Renal pelvis (tissue), 4 donors: ENCODE measurements around the gene ZNF410. TPM values are rescaled to one million over a fixed set of nuclear protein-coding genes. Genes with fewer than 3 reads are reported as not detected.
"Not testable (repeated sequence)": the region's sequence is repeated elsewhere in the genome, so short reads cannot be mapped to it uniquely, and the experiment has no call there.

Experiments used
- DNase-seq: peaks from one replicate; pipeline ENCODE4 v3.0.0-alpha.2; 2013
- polyA plus RNA-seq, 3 donors: library from polyadenylated mRNA; unstranded; fragments of 120-200 nt; gene quantifications; one replicate each; pipeline ENCODE4 v1.2.1, GENCODE V29; 2013; ENCODE audit not compliant: insufficient read length in 3 of 3

Gene ZNF410
- polyA plus RNA-seq, 3 donors, result 53.3 to 68.1 (median 56.1) TPM

GRCh38 chr14:73877790-73878189 lies 8.9 kb upstream of the ZNF410 start:
- no peak for DNase-seq

DNA sequence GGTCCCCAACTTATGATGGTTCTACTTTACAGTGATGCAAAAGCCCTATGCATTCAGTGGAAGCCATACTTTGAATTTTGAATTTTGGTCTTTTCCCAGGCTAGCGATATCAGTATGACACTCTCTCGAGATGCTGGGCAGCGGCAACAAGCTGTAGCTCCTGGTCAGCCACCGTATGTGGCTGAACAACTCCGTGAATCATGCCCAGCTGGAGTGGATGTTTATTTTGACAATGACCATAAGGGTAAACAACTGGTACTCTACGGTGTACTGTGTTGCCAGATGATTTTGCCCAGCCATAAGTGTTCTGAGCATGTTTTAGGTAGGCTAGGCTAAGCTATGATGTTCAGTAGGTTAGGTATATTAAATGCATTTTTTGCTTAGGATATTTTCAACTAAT lies 8.2 kb upstream of the ZNF410 start:
- no peak for DNase-seq

GRCh38 chr14:73879027-73879426 lies 7.6 kb upstream of the ZNF410 start:
- no peak for DNase-seq

DNA sequence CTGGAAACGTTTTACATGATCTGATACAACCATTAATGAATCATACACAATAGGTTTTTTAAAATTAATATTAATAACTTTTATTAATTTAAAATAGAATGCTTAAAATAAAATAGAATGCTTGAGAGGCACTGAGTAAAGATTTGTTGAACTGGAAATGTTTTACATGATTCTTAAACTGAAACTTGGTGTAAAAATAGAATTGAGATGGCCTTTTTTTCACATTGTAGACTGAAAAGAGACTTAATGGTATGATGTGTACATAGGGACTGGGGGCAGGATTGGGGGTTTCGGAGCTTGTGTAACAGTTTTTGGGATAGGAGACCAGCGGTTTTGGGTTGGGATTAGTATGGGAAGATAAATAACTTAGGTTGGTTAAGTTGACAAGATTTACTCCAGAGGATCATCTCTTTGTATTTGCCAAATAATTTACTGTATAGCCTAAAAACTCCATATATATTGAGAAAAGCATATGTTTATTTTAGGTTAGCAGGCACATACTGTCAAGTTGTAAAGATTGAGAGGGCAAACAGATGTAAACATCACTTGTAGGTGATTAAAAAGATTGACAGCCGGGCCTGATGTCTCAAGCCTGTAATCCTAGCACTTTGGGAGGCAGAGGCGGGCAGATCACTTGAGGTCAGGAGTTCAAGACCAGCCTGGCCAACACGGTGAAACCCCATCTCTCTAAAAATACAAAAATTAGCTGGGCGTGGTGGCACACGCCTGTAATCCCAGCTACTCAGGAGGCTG lies 2.0 kb upstream of the ZNF410 start:
- DNase-seq, result no peak

GRCh38 chr14:73887318-73887616 lies 608 bp downstream of the ZNF410 start:
- DNase-seq, result no peak

DNA sequence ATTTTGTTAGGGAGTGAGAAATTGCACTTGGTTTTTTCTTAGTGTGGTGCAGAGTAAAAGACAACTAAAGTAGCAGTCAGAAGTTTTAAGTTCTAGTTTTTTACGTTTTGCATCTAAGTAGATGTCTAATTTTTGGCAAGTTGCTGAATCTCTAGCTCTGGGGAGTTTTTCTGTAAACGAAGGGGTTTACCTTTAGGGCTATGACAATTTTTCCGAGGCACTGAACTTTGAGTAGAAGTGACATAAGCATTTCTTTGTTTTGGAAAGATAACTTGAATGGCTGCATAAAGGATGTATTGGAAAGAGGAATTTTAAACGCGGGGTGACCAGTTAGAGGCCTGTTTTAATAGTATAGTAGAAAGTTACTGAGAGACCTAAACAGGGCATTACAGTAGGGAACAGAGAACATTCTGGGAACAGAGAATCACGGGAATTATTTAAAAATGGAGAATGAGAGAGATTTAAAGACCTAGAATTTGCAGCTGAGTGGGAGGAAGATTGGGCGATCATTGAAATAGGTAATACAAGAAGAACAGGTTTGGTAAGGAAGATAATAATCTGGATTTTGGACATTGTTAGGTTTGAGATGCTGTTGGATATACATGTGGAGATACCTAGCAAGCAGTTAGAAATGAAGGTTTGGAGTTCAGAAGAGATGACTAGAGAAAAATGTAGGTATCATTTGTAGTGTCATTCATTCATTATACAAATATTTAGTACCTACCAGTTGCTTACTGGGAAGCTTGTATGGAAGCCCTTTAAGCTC lies 1.2 kb downstream of the ZNF410 start:
- no peak for DNase-seq

DNA sequence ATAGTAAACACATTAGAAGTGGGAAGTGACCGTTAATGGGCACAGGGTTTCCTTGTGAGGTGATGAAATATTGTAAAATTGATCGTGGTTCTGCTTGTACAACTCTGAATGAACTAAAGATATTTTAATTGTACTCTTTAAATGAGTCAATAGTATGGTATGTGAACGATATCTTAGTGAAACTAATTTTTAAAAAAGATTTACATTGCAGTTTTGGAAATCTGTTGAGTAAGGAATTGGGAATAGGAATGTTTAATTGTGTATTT lies 1.7 kb downstream of the ZNF410 start:
- DNase-seq, result no peak

DNA sequence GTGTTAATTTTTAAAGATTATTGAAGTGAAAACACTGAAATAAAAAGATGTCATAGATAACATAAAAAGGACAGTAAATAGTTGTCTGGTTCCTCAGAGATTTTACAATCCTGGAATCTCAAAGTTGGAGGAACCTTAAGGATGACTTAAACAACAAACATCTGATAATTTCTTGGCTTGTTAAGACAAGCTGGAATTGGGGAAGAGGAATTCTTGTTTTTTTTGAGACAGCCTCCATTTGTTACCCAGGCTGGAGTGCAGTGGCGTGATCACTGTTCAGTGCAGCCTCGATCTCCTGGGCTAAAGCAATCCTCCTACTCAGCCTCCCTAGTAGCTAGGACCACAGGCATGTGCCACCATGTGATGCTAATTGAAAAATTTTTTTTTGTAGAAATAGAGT lies 2.3 kb downstream of the ZNF410 start:
- no peak for DNase-seq

DNA sequence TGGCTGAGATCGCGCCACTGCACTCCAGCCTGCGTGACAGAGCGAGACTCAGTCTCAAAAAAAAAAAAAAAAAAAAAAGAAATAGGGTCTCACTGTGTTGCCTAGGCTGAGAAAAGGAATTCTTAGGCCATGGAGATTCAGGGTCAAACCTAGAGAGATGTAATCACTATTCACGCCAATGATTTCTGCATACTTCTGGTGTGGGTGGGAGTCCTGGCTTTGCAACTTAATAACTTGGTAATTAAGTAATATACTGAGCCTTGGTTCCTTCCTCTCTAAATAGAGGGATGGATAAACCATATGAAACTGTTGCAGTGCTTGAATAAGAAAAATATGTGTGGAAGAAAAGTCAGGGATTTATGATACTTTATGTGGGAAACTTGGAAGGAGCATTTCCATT lies 2.7 kb downstream of the ZNF410 start:
- no peak for DNase-seq

DNA sequence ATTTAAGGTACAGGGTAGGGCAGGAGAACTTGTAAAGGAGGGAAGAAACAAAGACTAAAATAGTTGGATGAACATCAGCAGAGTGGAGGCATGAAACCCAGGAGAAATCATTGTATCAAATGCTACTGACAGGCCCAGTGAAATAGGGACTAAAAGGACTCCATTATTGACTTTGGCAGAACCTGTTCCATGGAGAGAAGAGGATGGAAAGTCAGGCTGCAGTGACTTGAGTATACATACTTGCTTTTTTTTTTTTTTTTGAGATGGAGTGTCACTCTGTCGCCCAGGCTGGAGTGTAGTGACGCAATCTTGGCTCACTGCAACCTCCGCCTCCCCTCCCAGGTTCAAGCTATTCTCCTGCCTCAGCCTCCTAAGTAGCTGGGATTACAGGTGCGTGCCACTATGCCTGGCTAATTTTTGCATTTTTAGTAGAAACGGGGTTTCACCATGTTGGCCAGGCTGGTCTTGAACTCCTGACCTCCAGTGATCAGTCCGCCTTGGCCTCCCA lies 7.6 kb downstream of the ZNF410 start:
- not testable (repeated sequence) for DNase-seq

DNA sequence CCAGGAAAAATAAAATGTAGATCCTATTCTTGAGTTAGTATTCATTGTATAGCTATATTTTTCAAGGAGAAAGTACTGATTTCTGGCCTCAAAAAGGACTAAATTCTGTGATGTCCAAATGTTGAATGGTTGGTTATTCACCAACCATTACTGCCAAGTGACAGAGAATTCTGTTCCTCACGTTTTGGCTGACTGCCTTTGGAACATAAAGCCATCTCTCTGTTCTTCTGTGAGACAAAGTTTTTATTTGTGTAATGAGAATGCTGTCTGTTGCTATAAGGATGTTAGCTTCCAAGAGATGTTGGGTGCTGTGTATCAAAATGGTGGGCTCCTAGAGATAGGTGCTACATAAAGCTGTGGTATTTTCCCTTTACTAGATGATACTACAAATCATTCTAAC lies 9.3 kb downstream of the ZNF410 start:
- DNase-seq, result no peak

GRCh38 chr14:73896521-73896920 lies 9.9 kb downstream of the ZNF410 start:
- DNase-seq, result no peak

GRCh38 chr14:73903028-73903427 lies 16.4 kb downstream of the ZNF410 start:
- DNase-seq, result no peak

DNA sequence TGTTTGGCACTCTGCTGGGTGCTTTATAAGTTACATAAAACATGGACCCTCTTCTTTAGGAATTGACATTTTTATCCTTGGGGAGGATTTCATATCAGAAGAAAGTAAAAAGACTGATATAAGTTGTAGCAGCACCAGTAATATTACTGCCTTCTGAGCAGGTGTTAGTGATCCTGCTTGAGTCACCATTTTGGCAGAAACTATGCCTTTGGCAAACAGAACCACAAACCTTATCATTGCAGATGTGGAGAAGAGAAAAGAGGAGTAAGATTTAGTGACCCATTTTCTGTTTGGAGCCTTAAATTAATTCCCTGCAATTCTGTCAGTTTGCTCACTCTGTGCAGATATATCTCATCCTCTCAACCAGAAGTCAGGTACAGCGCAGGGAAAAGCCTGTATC lies 23.0 kb downstream of the ZNF410 start:
- no peak for DNase-seq

DNA sequence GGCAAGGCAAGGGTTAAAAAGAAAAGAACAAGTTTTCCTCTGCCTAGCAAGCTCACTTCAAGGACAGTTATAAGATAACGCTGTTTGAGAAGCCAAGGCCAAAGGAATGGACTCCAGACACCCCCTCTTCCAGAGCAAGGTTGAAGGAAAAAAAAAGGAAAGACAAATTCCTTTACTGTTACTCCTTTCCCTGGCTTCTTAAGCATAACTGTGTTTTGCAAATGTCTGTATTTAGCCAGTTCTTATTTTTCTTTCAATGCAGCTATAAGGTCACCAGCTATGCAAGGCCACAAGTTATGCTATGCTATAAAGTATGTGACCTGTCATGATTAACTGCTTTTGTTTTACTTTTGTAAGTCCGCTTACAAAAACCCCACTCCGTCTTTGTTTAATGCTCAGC lies 26.6 kb downstream of the ZNF410 start:
- no peak for DNase-seq

DNA sequence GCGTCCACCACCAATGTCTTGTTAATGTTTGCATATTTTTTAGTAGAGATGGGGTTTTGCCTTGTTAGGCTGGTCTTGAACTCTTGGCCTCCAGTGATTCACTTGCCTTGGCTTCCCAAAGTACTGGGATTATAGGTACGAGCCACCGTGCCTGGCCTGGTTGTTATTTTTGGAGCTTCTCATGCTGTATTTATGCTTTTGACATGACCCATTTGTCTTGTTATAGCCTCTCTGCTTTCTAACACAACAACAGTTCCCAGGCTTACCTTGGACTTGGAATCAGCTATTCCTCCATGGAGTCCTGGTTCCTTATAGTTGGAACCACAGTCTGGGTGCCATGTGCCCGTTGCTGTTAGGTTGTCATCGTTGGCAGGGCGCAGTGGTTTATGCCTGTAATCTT lies 29.7 kb downstream of the ZNF410 start:
- DNase-seq, result no peak

GRCh38 chr14:73919457-73919856 lies 32.8 kb downstream of the ZNF410 start:
- not testable (repeated sequence) for DNase-seq

GRCh38 chr14:73924337-73924736 lies 37.7 kb downstream of the ZNF410 start:
- no peak for DNase-seq

DNA sequence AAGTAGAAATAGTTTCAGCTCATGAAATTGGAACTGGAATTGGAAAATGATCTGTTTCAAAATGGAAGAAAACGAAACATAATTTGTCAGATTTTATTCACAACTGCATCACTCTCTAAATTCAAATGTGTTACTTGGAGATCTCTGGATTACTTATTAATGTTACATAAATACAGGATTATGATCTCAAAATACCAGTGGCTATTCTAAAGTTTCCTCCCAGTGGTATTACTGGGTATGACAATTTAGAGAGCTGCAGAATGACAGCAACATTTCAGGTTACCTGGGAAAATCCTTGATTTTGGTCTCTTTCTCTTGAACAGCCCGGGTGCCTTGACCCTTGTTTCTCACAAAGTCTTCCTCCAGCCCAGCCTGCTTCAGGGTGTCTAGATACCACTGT lies 49.0 kb downstream of the ZNF410 start:
- DNase-seq, result no peak

DNA sequence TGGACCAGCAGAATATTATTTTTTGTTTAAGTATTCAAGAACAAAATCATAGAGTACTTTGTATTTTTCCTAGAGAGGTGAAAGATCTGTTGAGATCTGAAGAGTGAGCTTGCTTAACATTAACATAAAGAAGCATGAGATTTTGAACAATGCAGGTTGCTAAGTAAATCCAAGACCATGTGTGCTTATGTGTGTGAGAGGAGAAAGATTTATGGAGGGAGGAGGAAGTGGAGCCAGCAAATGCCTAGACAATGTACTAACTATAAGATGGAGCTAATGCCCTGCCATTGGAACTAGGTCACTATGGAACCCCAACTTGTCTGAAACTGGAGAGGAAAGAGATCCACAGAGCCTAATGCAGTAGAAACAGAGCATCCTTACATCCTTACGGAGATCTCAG lies 49.9 kb downstream of the ZNF410 start:
- no peak for DNase-seq

GRCh38 chr14:73937012-73937411 lies 50.4 kb downstream of the ZNF410 start:
- no peak for DNase-seq

DNA sequence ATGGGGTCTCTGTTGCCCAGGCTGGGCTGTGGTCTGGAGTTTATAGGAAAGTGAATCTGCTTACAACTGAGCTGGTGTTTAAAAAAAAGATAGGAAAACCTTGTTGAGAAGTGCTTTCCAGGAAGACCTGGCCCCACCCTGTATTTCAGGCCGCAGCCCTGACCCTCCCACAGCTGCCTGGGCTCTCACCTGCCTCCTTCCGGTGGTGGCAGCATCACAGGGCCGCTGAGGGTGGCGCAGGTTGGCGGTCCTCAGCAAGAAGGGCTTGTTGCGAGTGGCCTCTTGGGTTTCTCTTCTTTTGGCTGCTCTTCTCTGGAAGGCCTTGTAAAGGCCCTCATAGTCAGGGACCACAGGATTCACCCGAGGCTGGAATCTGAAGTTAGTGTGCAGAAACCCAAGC lies 55.5 kb downstream of the ZNF410 start:
- DNase-seq, result no peak

DNA sequence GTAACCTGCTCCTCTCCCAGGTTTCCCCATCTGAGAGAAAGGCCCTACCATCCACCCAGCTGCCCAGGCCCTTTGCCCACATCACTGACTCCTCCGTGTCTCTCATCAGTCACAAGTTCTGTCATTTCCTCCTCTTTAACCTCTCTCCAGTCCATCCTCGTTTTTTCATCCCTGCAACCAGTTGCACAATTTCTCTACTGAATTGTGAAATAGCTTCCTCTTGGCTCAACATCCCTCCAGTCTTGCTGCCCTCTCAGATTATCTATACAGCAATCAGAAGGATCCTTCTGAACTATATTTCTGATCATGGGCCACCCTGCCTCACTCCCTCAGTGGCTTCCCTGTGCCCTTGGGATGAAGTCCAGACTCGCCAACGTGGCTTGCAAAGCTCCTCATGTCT lies 56.4 kb downstream of the ZNF410 start:
- no peak for DNase-seq
